Measurements from ENCODE around the gene SYT5.
"Not testable (repeated sequence)": the region's sequence is repeated elsewhere in the genome, so short reads cannot be mapped to it uniquely, and the experiment has no call there.

SYT5 gene

DNA sequence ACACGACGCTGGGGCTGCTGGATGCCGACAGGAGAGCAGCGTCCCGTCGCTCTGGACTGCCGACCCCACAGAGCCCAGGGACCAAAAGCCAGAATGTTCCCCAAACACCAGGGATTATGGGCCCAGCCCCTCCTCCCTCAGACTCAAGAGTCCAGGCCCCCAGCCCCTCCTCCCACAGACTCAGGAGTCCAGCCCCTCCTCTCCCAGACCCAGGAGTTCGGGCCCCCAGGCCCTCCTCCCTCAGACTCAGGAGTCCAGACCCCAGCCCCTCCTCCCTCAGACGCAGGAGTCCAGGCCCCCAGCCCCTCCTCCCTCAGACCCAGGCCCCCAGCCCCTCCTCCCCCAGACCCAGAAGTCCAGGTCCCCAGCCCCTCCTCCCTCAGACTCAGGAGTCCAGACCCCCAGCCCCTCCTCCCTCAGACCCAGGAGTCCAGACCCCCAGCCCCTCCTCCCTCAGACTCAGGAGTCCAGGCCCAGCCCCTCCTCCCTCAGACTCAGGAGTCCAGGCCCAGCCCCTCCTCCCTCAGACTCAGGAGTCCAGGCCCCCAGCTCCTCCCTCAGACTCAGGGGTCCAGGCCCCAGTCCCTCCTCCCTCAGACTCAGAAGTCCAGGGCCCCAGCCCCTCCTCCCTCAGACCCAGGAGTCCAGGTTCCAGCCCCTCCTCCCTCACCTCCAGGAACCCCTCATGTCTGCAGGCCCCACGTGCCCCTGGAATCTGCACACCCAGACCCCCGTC lies 44.8 kb upstream of the SYT5 start:
- not testable (repeated sequence) for H3K4me1 ChIP-seq (ENCODE audit: control insufficient read depth in 2 of 2, insufficient read depth in 2 of 2, low read length in 2 of 2); H3K9me3 ChIP-seq (ENCODE audit: control insufficient read depth in 2 of 2, low read length in 2 of 2); H3K27me3 ChIP-seq (ENCODE audit: control insufficient read depth in 2 of 2, insufficient read depth in 2 of 2, low read length in 2 of 2); H3K27ac ChIP-seq (ENCODE audit: low read depth in 2 of 2, low read length in 2 of 2); H3K9ac ChIP-seq (ENCODE audit: low read depth in 1 of 2, low read length in 2 of 2); H3K4me3 ChIP-seq (ENCODE audit: low read length in 2 of 2)
- peaks cover 11 to 13% of the 10 kb centered on the region in 2 donors for H3K36me3 ChIP-seq (ENCODE audit: control insufficient read depth in 2 of 2, insufficient read depth in 2 of 2, low read length in 2 of 2)

DNA sequence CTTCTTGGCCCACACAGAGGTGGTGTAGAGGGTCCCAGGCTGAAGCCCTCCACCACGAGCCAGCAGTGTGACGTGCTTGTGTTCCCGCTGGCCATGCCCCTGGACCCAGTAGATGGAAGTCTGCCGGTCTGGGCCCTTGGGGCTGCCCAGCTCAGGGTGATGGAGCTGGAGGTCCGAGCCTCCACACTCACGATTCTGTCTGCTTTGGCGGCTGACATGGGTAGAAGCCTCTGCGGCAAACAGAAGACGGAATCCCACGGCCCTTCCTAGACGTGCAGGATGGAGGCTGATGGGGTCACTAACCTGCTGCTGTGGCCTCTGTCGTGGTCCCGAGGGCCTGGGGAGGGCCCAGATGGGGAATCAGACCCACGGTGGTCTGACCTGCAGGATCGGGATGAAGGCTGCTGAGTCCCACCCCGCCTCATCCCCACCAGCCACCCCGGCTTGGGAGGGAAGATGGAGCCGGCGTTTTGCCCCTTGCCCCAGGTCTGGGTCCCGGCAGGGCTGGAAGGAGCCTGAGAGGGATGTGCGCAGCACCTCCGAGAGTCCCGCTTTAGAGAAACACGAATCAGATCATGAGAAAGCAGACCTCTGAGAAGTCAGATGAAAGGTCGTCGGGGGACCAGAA lies 44.1 kb upstream of the SYT5 start:
- Histone ChIP-seq H3K4me3 (ENCODE audit: low read length in 2 of 2) (no peak overlapping the region), H3K9me3 (ENCODE audit: control insufficient read depth in 2 of 2, low read length in 2 of 2) (no peaks in the 10 kb centered on the region), H3K9ac (ENCODE audit: low read depth in 1 of 2, low read length in 2 of 2) (no peak overlapping the region), H3K4me1 (ENCODE audit: control insufficient read depth in 2 of 2, insufficient read depth in 2 of 2, low read length in 2 of 2) (peaks cover 0 to 3% of the 10 kb centered on the region in 2 donors), H3K36me3 (ENCODE audit: control insufficient read depth in 2 of 2, insufficient read depth in 2 of 2, low read length in 2 of 2) (peaks cover 6 to 11% of the 10 kb centered on the region in 2 donors), H3K27ac (ENCODE audit: low read depth in 2 of 2, low read length in 2 of 2) (no peak overlapping the region), H3K27me3 (ENCODE audit: control insufficient read depth in 2 of 2, insufficient read depth in 2 of 2, low read length in 2 of 2) (no peaks in the 10 kb centered on the region)

DNA sequence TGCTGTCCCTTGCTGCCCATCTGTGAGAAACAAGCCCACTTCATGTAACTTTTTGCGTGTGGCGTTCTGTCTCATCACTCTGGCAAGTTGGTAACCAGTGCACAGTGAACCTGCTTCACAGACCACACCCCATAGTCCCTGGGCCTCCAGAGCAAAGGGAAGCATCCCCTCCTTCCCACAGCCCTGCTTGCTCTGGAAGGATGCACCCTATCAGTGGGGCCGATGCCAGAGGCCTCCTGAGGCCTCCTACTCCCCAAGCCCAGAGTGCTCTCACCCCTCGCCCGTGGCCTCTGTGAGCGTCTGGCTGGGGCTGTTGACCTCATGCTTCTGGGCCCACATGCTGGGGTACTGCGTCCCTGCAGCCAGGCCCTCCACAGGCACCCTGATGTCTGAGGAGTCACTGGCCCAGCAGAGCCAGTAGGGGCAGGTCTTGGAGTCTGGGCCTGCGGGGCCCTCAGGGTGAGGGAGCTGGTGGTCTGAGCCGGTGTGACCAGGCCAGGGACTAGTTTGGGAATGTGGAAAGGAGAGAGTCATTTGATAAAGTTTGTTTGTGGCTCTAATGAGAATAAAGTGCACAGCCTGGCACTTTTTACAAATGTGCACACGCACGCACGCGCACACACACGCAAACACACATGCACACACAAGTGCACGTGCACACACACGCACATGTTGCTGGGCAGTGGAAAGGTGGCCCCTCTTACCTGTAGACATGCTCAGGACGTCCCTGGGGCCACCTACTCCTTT lies 43.4 kb upstream of the SYT5 start:
- no peaks in the 10 kb centered on the region for H3K27me3 ChIP-seq (ENCODE audit: control insufficient read depth in 2 of 2, insufficient read depth in 2 of 2, low read length in 2 of 2)
- H3K36me3 ChIP-seq (ENCODE audit: control insufficient read depth in 2 of 2, insufficient read depth in 2 of 2, low read length in 2 of 2) = peaks cover 6 to 11% of the 10 kb centered on the region in 2 donors
- no peak overlapping the region for H3K9ac ChIP-seq (ENCODE audit: low read depth in 1 of 2, low read length in 2 of 2)
- H3K27ac ChIP-seq (ENCODE audit: low read depth in 2 of 2, low read length in 2 of 2) = no peak overlapping the region
- H3K9me3 ChIP-seq (ENCODE audit: control insufficient read depth in 2 of 2, low read length in 2 of 2) = no peaks in the 10 kb centered on the region
- H3K4me3 ChIP-seq (ENCODE audit: low read length in 2 of 2) = no peak overlapping the region
- H3K4me1 ChIP-seq (ENCODE audit: control insufficient read depth in 2 of 2, insufficient read depth in 2 of 2, low read length in 2 of 2) = no peaks in the 10 kb centered on the region

DNA sequence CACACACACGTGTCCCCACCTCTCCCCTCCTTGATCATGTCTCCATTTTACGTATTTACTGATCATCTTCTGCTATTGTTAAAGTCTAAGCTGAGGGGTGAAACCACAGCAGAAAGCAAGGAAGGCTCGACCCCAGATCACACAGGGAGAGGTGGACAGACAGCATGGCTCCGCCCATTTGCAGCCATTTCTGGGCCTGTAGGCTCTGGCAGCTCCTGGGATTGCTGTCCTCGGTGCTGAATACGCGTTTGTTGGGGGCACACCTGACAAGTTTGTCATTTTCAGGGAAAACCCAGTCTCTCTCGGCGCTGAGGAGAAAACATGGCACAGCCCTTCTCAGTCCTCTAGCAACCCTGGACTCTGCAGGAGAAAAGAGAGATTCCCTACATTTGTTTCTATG lies 40.4 kb upstream of the SYT5 start:
- H3K4me1 ChIP-seq (ENCODE audit: control insufficient read depth in 2 of 2, insufficient read depth in 2 of 2, low read length in 2 of 2) = peaks cover 9 to 11% of the 10 kb centered on the region in 2 donors

DNA sequence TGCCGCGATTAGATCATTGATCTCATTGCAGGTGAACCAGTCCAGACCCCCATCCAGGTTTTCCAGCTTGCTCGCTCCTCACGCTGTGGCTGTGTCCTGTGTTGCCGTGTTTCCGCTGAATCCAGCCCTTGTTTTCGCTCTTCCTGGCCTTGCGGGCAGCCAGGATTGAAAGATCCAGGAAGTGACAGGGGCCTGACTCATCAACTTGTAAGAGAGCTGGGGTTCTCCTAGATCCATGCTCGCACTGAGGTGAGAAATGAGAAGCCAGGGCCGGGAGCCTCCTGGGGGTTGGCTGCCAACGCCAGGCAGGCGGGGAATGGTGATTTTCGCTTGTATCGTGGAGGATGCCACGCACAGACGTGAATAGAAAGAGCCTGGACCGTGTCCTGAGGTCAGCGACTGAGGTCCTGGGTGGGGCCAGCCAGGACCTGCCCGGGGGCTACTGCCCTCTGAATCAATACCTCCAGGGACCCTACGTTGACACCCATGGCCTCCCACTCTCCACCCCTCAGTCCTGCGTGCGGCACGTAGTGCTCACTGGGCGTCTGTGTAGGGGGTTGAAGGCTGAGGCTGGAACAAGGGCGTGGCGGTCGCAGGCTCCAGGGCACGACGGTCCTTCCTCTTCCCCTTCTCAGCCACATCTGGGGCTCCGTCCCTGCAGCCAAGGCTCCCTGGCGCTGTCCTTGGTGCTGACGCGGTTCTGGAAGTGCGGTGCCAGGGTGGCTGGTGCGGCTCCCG lies 36.5 kb upstream of the SYT5 start:
- H3K36me3 ChIP-seq (ENCODE audit: control insufficient read depth in 2 of 2, insufficient read depth in 2 of 2, low read length in 2 of 2) = no peaks in the 10 kb centered on the region
- H3K9ac ChIP-seq (ENCODE audit: low read depth in 1 of 2, low read length in 2 of 2) = peak overlapping the region; percentile 66 to 67
- H3K9me3 ChIP-seq (ENCODE audit: control insufficient read depth in 2 of 2, low read length in 2 of 2) = no peaks in the 10 kb centered on the region
- H3K4me3 ChIP-seq (ENCODE audit: low read length in 2 of 2) = peak overlapping the region; percentile 69 to 79
- H3K27ac ChIP-seq (ENCODE audit: low read depth in 2 of 2, low read length in 2 of 2) = peak overlapping the region; percentile 87
- no peaks in the 10 kb centered on the region for H3K27me3 ChIP-seq (ENCODE audit: control insufficient read depth in 2 of 2, insufficient read depth in 2 of 2, low read length in 2 of 2)
- H3K4me1 ChIP-seq (ENCODE audit: control insufficient read depth in 2 of 2, insufficient read depth in 2 of 2, low read length in 2 of 2) = peaks cover 9 to 11% of the 10 kb centered on the region in 2 donors

More for the DNA sequence above, 40.4 kb upstream of the SYT5 start:
- Histone ChIP-seq H3K27me3 (ENCODE audit: control insufficient read depth in 2 of 2, insufficient read depth in 2 of 2, low read length in 2 of 2) (no peaks in the 10 kb centered on the region), H3K9ac (ENCODE audit: low read depth in 1 of 2, low read length in 2 of 2) (no peak overlapping the region), H3K36me3 (ENCODE audit: control insufficient read depth in 2 of 2, insufficient read depth in 2 of 2, low read length in 2 of 2) (peaks cover 0 to 2% of the 10 kb centered on the region in 2 donors), H3K9me3 (ENCODE audit: control insufficient read depth in 2 of 2, low read length in 2 of 2) (no peaks in the 10 kb centered on the region), H3K4me3 (ENCODE audit: low read length in 2 of 2) (no peak overlapping the region), H3K27ac (ENCODE audit: low read depth in 2 of 2, low read length in 2 of 2) (no peak overlapping the region)

DNA sequence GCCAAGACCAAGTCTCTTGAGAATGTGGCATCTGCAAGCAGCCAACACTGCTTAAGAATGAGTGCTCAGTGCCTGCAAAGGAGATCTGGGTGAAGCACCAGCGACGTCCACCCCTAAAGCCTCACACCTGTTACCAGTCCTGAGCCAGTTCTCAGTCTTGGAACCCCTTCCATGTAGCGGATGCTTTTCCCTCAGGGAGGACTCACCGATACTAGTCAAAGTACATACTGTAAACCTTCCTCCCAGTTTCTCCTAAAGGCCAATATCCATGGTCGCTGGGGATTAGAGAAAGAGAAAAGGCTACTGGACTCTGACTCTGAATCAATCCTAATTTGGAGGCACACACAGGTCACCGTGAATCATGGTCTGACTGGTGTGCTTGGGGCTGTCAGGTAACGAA lies 33.5 kb upstream of the SYT5 start:
- no peaks in the 10 kb centered on the region for H3K27me3 ChIP-seq (ENCODE audit: control insufficient read depth in 2 of 2, insufficient read depth in 2 of 2, low read length in 2 of 2)

DNA sequence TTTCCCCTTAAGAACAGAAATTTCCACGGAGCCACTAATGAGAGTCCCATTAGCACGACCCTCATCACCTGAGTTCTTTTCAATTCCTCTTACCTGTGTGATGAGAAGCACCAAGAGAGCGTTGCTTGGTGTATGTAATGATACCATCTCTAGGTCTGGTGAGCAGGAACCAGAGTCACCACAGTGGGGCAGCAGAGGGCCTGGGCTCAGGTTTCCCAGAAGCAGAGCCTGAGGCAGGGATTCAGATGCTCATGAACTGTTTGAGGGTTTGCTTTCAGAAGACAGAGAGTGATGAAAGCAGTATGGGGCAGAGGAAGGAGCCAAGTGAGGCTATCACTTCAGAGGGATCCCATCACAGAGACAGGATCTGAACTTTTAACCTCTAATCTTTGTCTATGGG lies 32.4 kb upstream of the SYT5 start:
- no peak overlapping the region for H3K4me3 ChIP-seq (ENCODE audit: low read length in 2 of 2)
- H3K27me3 ChIP-seq (ENCODE audit: control insufficient read depth in 2 of 2, insufficient read depth in 2 of 2, low read length in 2 of 2) = no peaks in the 10 kb centered on the region
- H3K27ac ChIP-seq (ENCODE audit: low read depth in 2 of 2, low read length in 2 of 2) = no peak overlapping the region
- no peaks in the 10 kb centered on the region for H3K36me3 ChIP-seq (ENCODE audit: control insufficient read depth in 2 of 2, insufficient read depth in 2 of 2, low read length in 2 of 2)
- no peaks in the 10 kb centered on the region for H3K9me3 ChIP-seq (ENCODE audit: control insufficient read depth in 2 of 2, low read length in 2 of 2)
- no peak overlapping the region for H3K9ac ChIP-seq (ENCODE audit: low read depth in 1 of 2, low read length in 2 of 2)
- peaks cover 15 to 23% of the 10 kb centered on the region in 2 donors for H3K4me1 ChIP-seq (ENCODE audit: control insufficient read depth in 2 of 2, insufficient read depth in 2 of 2, low read length in 2 of 2)

More for the DNA sequence above, 33.5 kb upstream of the SYT5 start:
- no peaks in the 10 kb centered on the region for H3K36me3 ChIP-seq (ENCODE audit: control insufficient read depth in 2 of 2, insufficient read depth in 2 of 2, low read length in 2 of 2)
- H3K9ac ChIP-seq (ENCODE audit: low read depth in 1 of 2, low read length in 2 of 2) = no peak overlapping the region
- no peak overlapping the region for H3K4me3 ChIP-seq (ENCODE audit: low read length in 2 of 2)
- H3K4me1 ChIP-seq (ENCODE audit: control insufficient read depth in 2 of 2, insufficient read depth in 2 of 2, low read length in 2 of 2) = peaks cover 15 to 23% of the 10 kb centered on the region in 2 donors
- no peaks in the 10 kb centered on the region for H3K9me3 ChIP-seq (ENCODE audit: control insufficient read depth in 2 of 2, low read length in 2 of 2)
- no peak overlapping the region for H3K27ac ChIP-seq (ENCODE audit: low read depth in 2 of 2, low read length in 2 of 2)

DNA sequence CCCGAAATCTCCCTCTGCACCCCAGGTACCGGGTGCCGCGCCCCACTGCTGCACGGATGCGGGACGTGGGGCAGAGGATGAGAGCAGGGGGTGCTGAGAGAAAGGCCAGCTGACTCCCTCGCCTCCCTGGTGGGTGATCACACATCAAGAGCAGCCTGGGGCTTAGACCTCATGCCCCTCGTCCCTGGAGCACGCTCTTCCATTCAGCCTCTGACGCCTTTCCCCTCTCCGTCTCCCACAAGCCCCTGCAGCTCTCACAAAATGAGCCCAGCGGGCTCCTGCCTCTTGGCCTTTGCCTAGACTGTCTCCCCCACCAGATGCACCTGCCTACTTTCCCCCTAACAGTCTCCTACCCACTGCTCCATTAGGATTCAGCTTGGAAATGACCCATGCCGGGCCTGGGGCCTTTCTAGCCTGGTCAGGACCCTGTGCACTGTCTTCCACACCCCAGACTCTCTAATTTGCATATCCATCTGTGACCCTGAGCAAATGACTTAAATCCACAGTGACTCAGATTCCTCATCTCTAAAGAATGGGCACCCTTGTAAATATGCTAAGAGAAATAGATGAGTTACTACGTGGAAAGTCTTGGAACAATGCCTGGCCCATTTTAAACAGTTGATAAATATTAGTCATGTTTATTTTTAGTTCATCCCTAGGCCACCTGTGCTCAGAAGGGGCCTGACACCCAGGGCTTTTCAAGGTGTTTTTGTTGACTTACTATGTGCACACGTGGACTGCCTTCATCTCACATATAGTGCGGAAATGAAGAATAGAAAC lies 29.8 kb upstream of the SYT5 start:
- peaks cover 7 to 24% of the 10 kb centered on the region in 2 donors for H3K4me1 ChIP-seq (ENCODE audit: control insufficient read depth in 2 of 2, insufficient read depth in 2 of 2, low read length in 2 of 2)
- no peaks in the 10 kb centered on the region for H3K9me3 ChIP-seq (ENCODE audit: control insufficient read depth in 2 of 2, low read length in 2 of 2)
- H3K9ac ChIP-seq (ENCODE audit: low read depth in 1 of 2, low read length in 2 of 2) = peak overlapping the region; percentile 14 to 47
- H3K27me3 ChIP-seq (ENCODE audit: control insufficient read depth in 2 of 2, insufficient read depth in 2 of 2, low read length in 2 of 2) = no peaks in the 10 kb centered on the region
- peaks cover 0 to 2% of the 10 kb centered on the region in 2 donors for H3K36me3 ChIP-seq (ENCODE audit: control insufficient read depth in 2 of 2, insufficient read depth in 2 of 2, low read length in 2 of 2)
- H3K27ac ChIP-seq (ENCODE audit: low read depth in 2 of 2, low read length in 2 of 2) = peak overlapping the region; percentile 93 to 95
- peak overlapping the region in 1 of 2 donors; percentile 75 for H3K4me3 ChIP-seq (ENCODE audit: low read length in 2 of 2)

DNA sequence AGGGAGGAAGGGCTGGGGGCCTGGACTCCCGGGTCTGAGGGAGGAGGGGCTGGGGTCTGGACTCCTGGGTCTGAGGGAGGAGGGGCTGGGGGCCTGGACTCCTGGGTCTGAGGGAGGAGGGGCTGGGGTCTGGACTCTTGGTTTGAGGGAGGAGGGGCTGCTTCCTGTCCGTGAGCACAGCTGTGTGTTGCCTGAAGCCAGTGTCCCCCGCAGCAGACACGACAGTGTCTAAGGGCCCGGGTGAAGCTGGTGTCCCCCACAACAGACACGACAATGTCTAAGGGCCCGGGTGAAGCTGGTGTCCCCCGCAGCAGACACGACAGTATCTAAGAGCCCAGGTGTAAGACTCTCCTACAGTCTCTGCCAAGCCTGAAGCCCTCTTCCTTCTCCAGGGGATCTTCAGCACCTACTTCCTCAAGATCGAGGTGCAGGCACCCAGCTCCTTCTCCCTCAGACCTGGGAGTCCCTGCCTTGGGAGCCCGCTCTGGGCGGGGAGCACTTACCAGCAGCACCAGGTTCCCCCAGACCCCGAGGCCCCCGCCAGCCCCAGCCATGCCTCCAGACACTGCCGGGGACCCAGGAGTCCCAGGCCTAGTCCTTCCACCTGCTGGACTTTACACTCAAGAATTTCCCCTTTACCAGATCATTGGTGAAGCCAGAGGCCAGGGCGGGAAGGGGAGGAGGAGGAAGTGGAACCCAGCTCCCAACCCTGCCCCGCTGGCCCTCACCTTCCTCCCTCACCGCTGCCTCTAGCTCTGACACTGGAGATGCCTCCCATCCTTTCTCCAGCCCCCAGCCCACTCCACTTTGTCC lies 29.0 kb upstream of the SYT5 start, which contains the start of gene PTPRH:
Gene PTPRH, minus strand, starts transcription at position 622 of the 813 bp plus-strand sequence. Its CDS starts 68 bp downstream, at position 554.
- peaks cover 7 to 24% of the 10 kb centered on the region in 2 donors for H3K4me1 ChIP-seq (ENCODE audit: control insufficient read depth in 2 of 2, insufficient read depth in 2 of 2, low read length in 2 of 2)
- H3K9ac ChIP-seq (ENCODE audit: low read depth in 1 of 2, low read length in 2 of 2) = peak within 1 kb of the TSS; percentile 80 to 83
- peaks cover 4 to 7% of the 10 kb centered on the region in 2 donors for H3K36me3 ChIP-seq (ENCODE audit: control insufficient read depth in 2 of 2, insufficient read depth in 2 of 2, low read length in 2 of 2)
- no peaks in the 10 kb centered on the region for H3K27me3 ChIP-seq (ENCODE audit: control insufficient read depth in 2 of 2, insufficient read depth in 2 of 2, low read length in 2 of 2)
- no peaks in the 10 kb centered on the region for H3K9me3 ChIP-seq (ENCODE audit: control insufficient read depth in 2 of 2, low read length in 2 of 2)
- H3K27ac ChIP-seq (ENCODE audit: low read depth in 2 of 2, low read length in 2 of 2) = peak within 1 kb of the TSS; percentile 93 to 95
- peak within 1 kb of the TSS; percentile 74 to 75 for H3K4me3 ChIP-seq (ENCODE audit: low read length in 2 of 2)
